ENCODE results near the gene PLIN1.
"Not testable (repeated sequence)": the region's sequence is repeated elsewhere in the genome, so short reads cannot be mapped to it uniquely, and the experiment has no call there.

Gene PLIN1

GRCh38 chr15:89679212-89679611, at the start of gene PLIN1:
Gene PLIN1, minus strand, starts transcription at chr15:89679367. Its CDS starts 1,878 bp downstream, at chr15:89677489.
- DNase-seq (ENCODE audit: low read depth in 2 of 3, low spot score in 2 of 3) = no peak

- DNase-seq (ENCODE audit: low read depth in 2 of 3, low spot score in 2 of 3) = no peak
Measured at GRCh38 chr15:89728254-89728653, 49.1 kb upstream of the PLIN1 start.

- DNase-seq (ENCODE audit: low read depth in 2 of 3, low spot score in 2 of 3) = no peak
Measured at GRCh38 chr15:89725064-89725463, 45.9 kb upstream of the PLIN1 start.

- DNase-seq (ENCODE audit: low read depth in 2 of 3, low spot score in 2 of 3) = no peak
Measured at GRCh38 chr15:89724621-89725020, 45.5 kb upstream of the PLIN1 start.

- no peak for DNase-seq (ENCODE audit: low read depth in 2 of 3, low spot score in 2 of 3)
Measured at GRCh38 chr15:89723031-89723430, 43.9 kb upstream of the PLIN1 start.

- DNase-seq (ENCODE audit: low read depth in 2 of 3, low spot score in 2 of 3) = no peak
Measured at GRCh38 chr15:89714775-89715174, 35.6 kb upstream of the PLIN1 start.

GRCh38 chr15:89707577-89707976, 28.4 kb upstream of the PLIN1 start:
- no peak for DNase-seq (ENCODE audit: low read depth in 2 of 3, low spot score in 2 of 3)

GRCh38 chr15:89704411-89704810, 25.2 kb upstream of the PLIN1 start:
- no peak for DNase-seq (ENCODE audit: low read depth in 2 of 3, low spot score in 2 of 3)

- DNase-seq (ENCODE audit: low read depth in 2 of 3, low spot score in 2 of 3) = no peak
Measured at GRCh38 chr15:89695198-89695597, 16.0 kb upstream of the PLIN1 start.

GRCh38 chr15:89693696-89694095, 14.5 kb upstream of the PLIN1 start:
- DNase-seq (ENCODE audit: low read depth in 2 of 3, low spot score in 2 of 3) = no peak

GRCh38 chr15:89693091-89693490, 13.9 kb upstream of the PLIN1 start:
- no peak for DNase-seq (ENCODE audit: low read depth in 2 of 3, low spot score in 2 of 3)

- peak; percentile 43 to 62 (median 46) for DNase-seq (ENCODE audit: low read depth in 2 of 3, low spot score in 2 of 3)
Measured at GRCh38 chr15:89690276-89691218, 11.4 kb upstream of the PLIN1 start, which contains the start of the genes PEX11A and WDR93. Gene PEX11A, minus strand, starts transcription at chr15:89690754. Its CDS starts 122 bp downstream, at chr15:89690632. Gene WDR93, plus strand, starts transcription at chr15:89690811. Its CDS starts 10,936 bp downstream, at chr15:89701747.

- DNase-seq (ENCODE audit: low read depth in 2 of 3, low spot score in 2 of 3) = not testable (repeated sequence)
Measured at GRCh38 chr15:89689930-89690275, 10.7 kb upstream of the PLIN1 start.

GRCh38 chr15:89686522-89686921, 7.4 kb upstream of the PLIN1 start:
- DNase-seq (ENCODE audit: low read depth in 2 of 3, low spot score in 2 of 3) = no peak

- DNase-seq (ENCODE audit: low read depth in 2 of 3, low spot score in 2 of 3) = no peak
Measured at GRCh38 chr15:89685995-89686394, 6.8 kb upstream of the PLIN1 start.

- DNase-seq (ENCODE audit: low read depth in 2 of 3, low spot score in 2 of 3) = no peak
Measured at GRCh38 chr15:89681146-89681545, 2.0 kb upstream of the PLIN1 start.

GRCh38 chr15:89680282-89680873, 1.2 kb upstream of the PLIN1 start:
- no peak for DNase-seq (ENCODE audit: low read depth in 2 of 3, low spot score in 2 of 3)

GRCh38 chr15:89677381-89677780, 1.8 kb downstream of the PLIN1 start:
- no peak for DNase-seq (ENCODE audit: low read depth in 2 of 3, low spot score in 2 of 3)

GRCh38 chr15:89675606-89676005, 3.6 kb downstream of the PLIN1 start:
- DNase-seq (ENCODE audit: low read depth in 2 of 3, low spot score in 2 of 3) = no peak

GRCh38 chr15:89674526-89674925, 4.6 kb downstream of the PLIN1 start:
- DNase-seq (ENCODE audit: low read depth in 2 of 3, low spot score in 2 of 3) = no peak

GRCh38 chr15:89673165-89673512, 6.0 kb downstream of the PLIN1 start:
- no peak for DNase-seq (ENCODE audit: low read depth in 2 of 3, low spot score in 2 of 3)
